Lung microvascular endothelial cell (primary cell): Measurements from ENCODE around the gene COL11A2. TPM values are rescaled to one million over a fixed set of nuclear protein-coding genes. Genes with fewer than 3 reads are reported as not detected.
"Not testable (repeated sequence)": the region's sequence is repeated elsewhere in the genome, so short reads cannot be mapped to it uniquely, and the experiment has no call there.

ENCODE experiments used
- DNase-seq, 2 donors: peaks; one replicate each; pipeline versions ENCODE4 v3.0.0 to v3.0.0-alpha.2; 2010; ENCODE audit warnings: low read depth in 2 of 2
- total RNA-seq: library from RNA; depleted of rRNA; stranded (reverse); fragments of >200 nt; gene quantifications from 2 replicates; pipeline ENCODE4 v1.2.1, GENCODE V29; 2014

COL11A2 gene
- total RNA-seq, 1 donor from 2014 or later, result 0.20 TPM

GRCh38 chr6:33160096-33160495 lies 32.2 kb downstream of the COL11A2 start:
- no peak for DNase-seq

- DNase-seq, result no peak
Measured at GRCh38 chr6:33156964-33157363, 35.3 kb downstream of the COL11A2 start.

DNA sequence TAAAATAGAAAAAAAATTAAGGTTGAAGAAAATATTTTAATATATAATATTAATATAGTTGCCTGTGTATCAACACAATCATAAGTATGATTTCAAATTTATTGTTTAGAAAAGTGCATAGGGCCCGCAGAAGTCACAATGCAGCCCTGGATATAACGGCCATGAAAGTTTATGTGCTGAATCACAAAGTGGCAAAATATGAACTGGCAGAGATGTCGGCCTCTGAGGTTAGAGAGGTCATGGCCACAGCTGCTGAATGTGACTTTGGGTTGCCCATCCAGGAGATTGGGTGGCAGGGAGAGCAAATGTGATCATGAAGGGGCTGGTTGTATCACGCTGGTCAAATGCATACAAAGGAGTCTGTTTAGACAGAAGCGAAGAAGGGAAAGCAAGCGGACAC lies 35.7 kb downstream of the COL11A2 start:
- no peak for DNase-seq

- DNase-seq, result no peak
Measured at GRCh38 chr6:33154349-33154748, 37.9 kb downstream of the COL11A2 start.

DNA sequence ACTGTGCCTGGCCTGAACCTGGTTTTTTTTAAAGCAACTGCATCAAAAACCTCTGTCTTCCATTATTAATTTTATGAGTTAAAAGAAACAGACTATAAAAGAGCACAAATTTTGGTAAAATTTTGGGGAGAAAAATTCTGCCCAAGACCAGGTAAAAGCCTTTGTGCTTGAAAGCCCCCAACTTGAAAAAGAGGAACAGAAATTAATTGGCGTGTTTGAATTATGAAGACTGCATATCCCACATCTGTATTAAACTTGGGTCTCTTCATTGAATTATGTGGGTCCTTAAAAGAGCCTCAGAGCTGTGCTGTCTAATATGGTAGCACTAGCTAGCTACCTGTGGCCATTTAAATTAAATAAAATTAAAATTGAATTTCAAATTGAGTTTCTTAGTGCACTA lies 41.2 kb downstream of the COL11A2 start:
- DNase-seq, result no peak

- DNase-seq, result not testable (repeated sequence)
Measured at GRCh38 chr6:33150560-33150959, 41.7 kb downstream of the COL11A2 start.

- DNase-seq, result peak; percentile 53 to 71
Measured at GRCh38 chr6:33147807-33148666, 44.2 kb downstream of the COL11A2 start.

- DNase-seq, result no peak
Measured at GRCh38 chr6:33144373-33144772, 47.9 kb downstream of the COL11A2 start.

DNA sequence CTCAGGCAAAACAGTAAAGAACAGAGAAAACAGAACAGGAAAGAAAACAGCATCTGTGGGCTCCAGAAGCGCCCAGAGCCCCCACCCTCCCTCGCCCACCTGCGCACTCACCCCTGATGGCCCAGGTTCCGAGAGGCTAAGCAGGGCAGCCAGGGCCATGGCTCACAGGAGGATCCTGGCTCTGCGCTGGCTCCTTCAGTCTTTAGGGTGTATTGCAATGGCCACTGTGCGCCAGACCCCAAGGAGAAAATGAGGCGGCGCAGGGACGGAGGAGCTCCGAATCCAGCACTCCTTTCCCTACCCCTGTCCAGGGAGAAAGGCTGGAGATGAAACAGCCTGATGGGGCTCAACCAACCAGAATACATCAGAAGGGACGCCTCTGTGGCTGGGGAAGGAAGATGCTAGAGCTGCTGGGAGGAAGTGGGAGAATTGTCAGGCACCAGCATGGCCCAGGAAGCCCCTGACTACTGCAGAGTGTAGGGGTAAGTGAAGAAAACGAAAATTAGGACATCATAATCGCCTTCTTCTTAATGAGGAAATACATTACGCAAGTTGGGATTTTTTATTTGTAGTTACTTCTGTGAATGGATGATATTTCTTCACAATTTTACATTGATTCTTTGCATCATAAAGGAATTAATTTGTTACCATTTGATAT lies 49.0 kb downstream of the COL11A2 start:
- DNase-seq, result no peak

- DNase-seq, result no peak
Measured at GRCh38 chr6:33142501-33143070, 49.7 kb downstream of the COL11A2 start.

DNA sequence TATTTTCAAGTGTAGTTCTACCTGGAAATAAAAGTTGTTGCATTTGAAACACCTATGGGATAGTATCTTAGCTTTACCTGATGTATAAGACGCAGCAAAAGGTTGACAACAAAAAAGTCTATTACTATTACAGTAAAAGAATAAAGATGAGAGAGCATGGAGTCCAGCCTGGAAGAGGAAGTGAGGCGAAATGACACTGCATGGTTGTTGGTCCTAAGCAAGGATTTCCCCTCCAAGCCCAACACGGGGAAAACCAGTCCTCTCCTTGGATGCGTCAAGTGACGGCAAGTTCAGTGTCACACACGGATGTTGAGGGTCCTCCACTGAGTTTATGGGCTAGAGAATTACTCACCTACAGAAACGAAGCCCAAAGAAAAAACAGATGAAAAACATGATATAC lies 51.7 kb downstream of the COL11A2 start:
- no peak for DNase-seq

- DNase-seq, result no peak
Measured at GRCh38 chr6:33139596-33140206, 52.6 kb downstream of the COL11A2 start.

- no peak for DNase-seq
Measured at GRCh38 chr6:33136310-33136900, 55.9 kb downstream of the COL11A2 start.

DNA sequence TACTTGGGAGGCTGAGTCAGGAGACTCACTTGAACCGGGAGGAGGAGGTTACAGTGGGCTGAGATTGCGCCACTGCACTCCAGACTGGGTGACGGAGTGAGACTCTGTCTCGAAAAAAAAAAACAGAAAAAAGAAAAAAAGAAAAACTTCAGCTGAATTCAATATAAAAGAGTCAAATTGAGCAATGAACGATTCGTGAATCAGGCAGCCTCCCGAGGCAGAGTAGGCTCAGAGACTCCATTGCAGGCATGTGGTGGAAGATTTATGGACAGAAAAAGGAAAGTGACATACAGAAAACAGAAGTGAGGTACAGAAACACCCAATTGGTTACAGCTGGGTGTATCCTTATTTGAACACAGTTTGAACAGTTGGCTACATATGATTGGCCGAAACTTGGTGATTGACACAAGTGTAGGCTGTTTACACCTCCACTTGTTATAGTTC lies 60.2 kb downstream of the COL11A2 start:
- DNase-seq, result no peak

DNA sequence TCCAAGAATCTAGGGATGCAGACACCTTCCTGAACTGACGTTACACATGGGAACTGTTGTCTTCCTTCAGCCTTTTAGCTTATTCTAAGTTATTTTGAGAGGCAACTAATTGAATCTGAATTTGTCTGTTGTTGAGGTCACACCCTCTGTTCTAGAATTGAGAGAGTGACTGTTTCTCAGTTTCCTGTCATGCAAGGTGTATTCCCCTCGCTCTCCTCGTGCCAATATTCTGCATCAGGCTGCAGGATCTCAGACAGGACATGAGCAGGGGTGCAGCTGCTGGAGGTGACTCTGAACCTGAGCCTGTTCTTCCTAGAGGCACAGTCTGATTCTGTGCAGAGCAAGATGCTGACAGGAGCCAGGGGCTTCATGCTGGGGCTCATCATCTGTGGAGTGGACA lies 63.9 kb downstream of the COL11A2 start:
- no peak for DNase-seq

DNA sequence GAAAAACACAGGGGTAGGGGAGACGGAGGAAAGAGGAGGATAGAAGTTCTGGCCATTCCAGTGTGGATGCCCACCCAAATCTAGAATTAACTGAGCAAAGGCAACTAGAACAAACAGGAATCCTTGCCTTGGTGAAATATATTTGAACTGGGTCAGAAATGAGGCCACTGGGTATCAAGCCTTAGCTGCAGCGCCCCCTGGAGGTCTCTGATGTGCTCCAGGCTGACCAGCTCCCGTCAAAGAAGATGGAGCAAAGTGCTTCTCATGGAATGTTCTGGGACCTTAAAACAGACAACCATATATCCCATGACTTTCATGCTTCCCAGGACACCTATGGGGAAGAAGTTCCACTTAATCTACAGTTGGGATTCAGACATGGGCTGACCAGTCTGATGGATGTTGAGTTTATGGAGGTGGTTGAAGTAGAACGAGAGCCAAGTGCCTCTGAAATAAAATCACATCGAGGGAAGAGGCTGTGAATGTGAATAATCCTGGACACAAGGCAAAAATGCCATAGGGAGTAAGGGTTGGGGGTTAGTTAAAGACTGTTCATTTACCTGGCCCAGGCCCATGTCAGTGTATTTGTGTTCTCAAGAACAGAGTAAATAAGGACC lies 66.1 kb downstream of the COL11A2 start:
- DNase-seq, result peak; percentile 55 to 60

GRCh38 chr6:33124947-33125346 lies 67.3 kb downstream of the COL11A2 start:
- no peak for DNase-seq

- no peak for DNase-seq
Measured at GRCh38 chr6:33124525-33124901, 67.8 kb downstream of the COL11A2 start.

GRCh38 chr6:33123732-33124524 lies 68.3 kb downstream of the COL11A2 start:
- peak; percentile 23 to 44 for DNase-seq

- DNase-seq, result no peak
Measured at GRCh38 chr6:33123181-33123580, 69.1 kb downstream of the COL11A2 start.
